Loucy (cell line): Measurements from ENCODE around the gene PPFIA4.

Experiments
- H2AFZ ChIP-seq: fragments of 200-600 bp; sonication (generic); 2 replicates; pipeline ENCODE4 v1.6.0; 2016; ENCODE audit warnings: antibody characterized with exemption, mild to moderate bottlenecking, low read length, moderate library complexity
- H3F3A ChIP-seq: fragments of 200-600 bp; 2 replicates; pipeline ENCODE4 v1.6.0; 2016; ENCODE audit warnings: antibody characterized with exemption, low read depth, mild to moderate bottlenecking
- H3K27me3 ChIP-seq: fragments of 200-600 bp; sonication (generic); 2 replicates; pipeline ENCODE4 v1.6.1; 2014; ENCODE audit warnings: low read length, mild to moderate bottlenecking; ENCODE audit not compliant: insufficient read depth, poor library complexity, severe bottlenecking
- H3K36me3 ChIP-seq: fragments of 200-600 bp; sonication (generic); 2 replicates; pipeline ENCODE4 v1.6.1; 2016; ENCODE audit warnings: low read length; ENCODE audit not compliant: insufficient read depth
- H3K4me1 ChIP-seq: fragments of 200-600 bp; sonication (generic); 2 replicates; pipeline ENCODE4 v1.5.1; 2014; ENCODE audit warnings: low read length, mild to moderate bottlenecking; ENCODE audit not compliant: insufficient read depth, poor library complexity, severe bottlenecking
- H3K4me2 ChIP-seq: fragments of 200-600 bp; sonication (generic); 2 replicates; pipeline ENCODE4 v1.6.0; 2014; ENCODE audit warnings: antibody characterized with exemption, low read length, low read depth, mild to moderate bottlenecking; ENCODE audit not compliant: poor library complexity, severe bottlenecking
- H3K4me3 ChIP-seq: fragments of 200-600 bp; sonication (generic); 2 replicates; pipeline ENCODE4 v1.5.1; 2014; ENCODE audit warnings: low read length, mild to moderate bottlenecking, mixed read lengths; ENCODE audit not compliant: poor library complexity, severe bottlenecking
- H3K79me2 ChIP-seq: fragments of 200-600 bp; sonication (generic); 2 replicates; pipeline ENCODE4 v1.6.1; 2014; ENCODE audit warnings: low read length; ENCODE audit not compliant: insufficient read depth
- H3K9ac ChIP-seq: fragments of 200-600 bp; sonication (generic); 2 replicates; pipeline ENCODE4 v1.6.0; 2014; ENCODE audit warnings: mild to moderate bottlenecking, low read depth, low read length, moderate library complexity; ENCODE audit not compliant: poor library complexity, severe bottlenecking
- H3K9me2 ChIP-seq: fragments of 200-600 bp; sonication (generic); replicated peaks from 2 replicates; pipeline ENCODE4 v1.6.1; 2016; ENCODE audit warnings: low read depth, low read length, mixed read lengths
- H3K9me3 ChIP-seq: fragments of 200-600 bp; sonication (generic); 2 replicates; pipeline ENCODE4 v1.6.1; 2014; ENCODE audit warnings: mild to moderate bottlenecking, antibody characterized with exemption, low read length, low read depth; ENCODE audit not compliant: insufficient read depth
- H4K20me1 ChIP-seq: fragments of 200-600 bp; sonication (generic); 2 replicates; pipeline ENCODE4 v1.6.0; 2014; ENCODE audit warnings: antibody characterized with exemption, low read length, mild to moderate bottlenecking; ENCODE audit not compliant: insufficient read depth, poor library complexity, severe bottlenecking
- CTCF ChIP-seq: fragments of 200-600 bp; sonication (generic); conservative IDR thresholded peaks from 2 replicates; pipeline ENCODE4 v1.5.1; 2014; ENCODE audit warnings: mild to moderate bottlenecking, antibody characterized with exemption, low read length
- EZH2phosphoT487 ChIP-seq: fragments of 200-600 bp; IDR thresholded peaks from 2 replicates; pipeline ENCODE4 v1.6.1; 2018; ENCODE audit warnings: antibody characterized with exemption, mild to moderate bottlenecking, moderate library complexity, borderline replicate concordance

Gene PPFIA4

DNA sequence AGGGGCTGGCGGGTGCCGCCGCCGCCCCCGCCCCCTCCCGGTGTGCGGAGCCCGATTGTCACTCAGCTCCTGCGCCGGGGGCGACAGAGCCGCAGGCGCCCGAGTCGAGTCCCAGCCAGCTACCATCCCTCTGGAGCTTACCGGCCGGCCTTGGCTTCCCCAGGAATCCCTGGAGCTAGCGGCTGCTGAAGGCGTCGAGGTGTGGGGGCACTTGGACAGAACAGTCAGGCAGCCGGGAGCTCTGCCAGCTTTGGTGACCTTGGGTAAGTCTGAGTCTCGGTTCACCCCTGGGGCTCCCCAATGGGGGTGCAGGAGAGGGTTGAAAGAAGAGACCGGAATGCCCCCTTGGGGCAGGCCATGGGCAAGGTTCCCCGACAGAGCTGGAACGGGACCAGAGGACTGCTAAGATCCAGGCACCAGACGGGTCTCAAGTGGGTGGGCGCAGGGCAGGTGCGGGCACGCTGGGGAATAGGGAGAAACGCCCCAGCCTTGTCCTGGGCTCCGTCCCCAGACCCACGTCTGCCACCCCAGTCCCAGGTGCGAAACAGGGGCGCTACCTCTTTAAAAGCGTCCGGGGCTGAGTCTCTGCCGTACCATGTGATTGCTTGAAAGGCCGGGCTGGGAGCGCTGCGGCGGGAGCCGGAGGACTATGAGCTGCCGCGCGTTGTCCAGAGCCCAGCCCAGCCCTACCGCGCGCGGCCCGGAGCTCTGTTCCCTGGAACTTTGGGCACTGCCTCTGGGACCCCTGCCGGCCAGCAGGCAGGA is 101.6 kb downstream of the PPFIA4 start, which contains the start of gene ADORA1:
Gene ADORA1, plus strand, starts transcription at position 61 of the 765 bp plus-strand sequence. CDS start 1,116 bp downstream, outside the sequence.
- Histone ChIP-seq H4K20me1 (no peaks in the 10 kb centered on the region), H3K36me3 (no peaks in the 10 kb centered on the region), H3K27me3 (no peaks in the 10 kb centered on the region), H3K4me1 (peaks cover 32% of the 10 kb centered on the region), H3F3A (no peaks in the 10 kb centered on the region), H3K4me3 (peak within 1 kb of the TSS; percentile 73), H3K4me2 (peak within 1 kb of the TSS; percentile 94), H3K79me2 (no peaks in the 10 kb centered on the region), H3K9me3 (no peaks in the 10 kb centered on the region), H2AFZ (peak within 1 kb of the TSS; percentile 95), H3K9ac (peak within 1 kb of the TSS; percentile 51), H3K9me2 (no peaks in the 10 kb centered on the region)
- TF ChIP-seq EZH2phosphoT487 (no peak), CTCF (no peak)

DNA sequence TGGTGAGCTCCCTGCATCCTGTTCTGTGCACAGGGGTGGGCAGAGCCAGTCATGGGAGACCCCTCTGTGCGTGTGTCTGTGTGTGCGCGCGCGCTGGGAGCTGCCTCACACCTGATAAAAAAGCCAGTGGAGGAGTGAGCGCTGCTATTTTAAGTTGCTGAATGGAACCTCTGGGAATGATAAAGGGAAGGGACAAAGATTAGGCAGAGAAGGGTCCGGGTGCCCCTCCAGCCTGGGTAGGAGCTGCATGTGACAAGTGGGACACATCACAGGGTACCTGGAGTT is 102.1 kb downstream of the PPFIA4 start:
- H3K9me2 ChIP-seq = no peaks in the 10 kb centered on the region
- H3K9ac ChIP-seq = peak overlapping the region; percentile 51
- peak overlapping the region; percentile 94 for H3K4me2 ChIP-seq
- no peaks in the 10 kb centered on the region for H3K36me3 ChIP-seq
- TF ChIP-seq EZH2phosphoT487 (no peak), CTCF (no peak)
- H4K20me1 ChIP-seq = no peaks in the 10 kb centered on the region
- H3K9me3 ChIP-seq = no peaks in the 10 kb centered on the region
- peak overlapping the region; percentile 95 for H2AFZ ChIP-seq
- no peaks in the 10 kb centered on the region for H3K79me2 ChIP-seq
- H3F3A ChIP-seq = no peaks in the 10 kb centered on the region
- peak overlapping the region; percentile 73 for H3K4me3 ChIP-seq
- peaks cover 32% of the 10 kb centered on the region for H3K4me1 ChIP-seq
- H3K27me3 ChIP-seq = no peaks in the 10 kb centered on the region
